Fibroblast of villous mesenchyme (primary cell): Measurements from ENCODE around the gene DNAH7. TPM values are rescaled to one million over a fixed set of nuclear protein-coding genes. Genes with fewer than 3 reads are reported as not detected.

Experiments used
- DNase-seq: peaks from one replicate; pipeline ENCODE4 v3.0.0-alpha.2; 2010; ENCODE audit warnings: low read depth
- H3K4me3 ChIP-seq: 2 replicates; pipeline ENCODE4 v1.5.1; 2011; ENCODE audit warnings: low read depth, mild to moderate bottlenecking, low read length
- total RNA-seq: library from RNA; depleted of rRNA; stranded (reverse); fragments of >200 nt; gene quantifications from 2 replicates; pipeline ENCODE4 v1.2.3, GENCODE V29; 2012
- TF ChIP-seq, protein P1 (sequence below): IDR thresholded peaks from 2 replicates; pipeline ENCODE4 v1.5.1; 2012; ENCODE audit warnings: low read depth, mild to moderate bottlenecking, low read length; ENCODE audit not compliant: insufficient read depth

DNAH7 gene
- total RNA-seq, 1 donor, result under 0.01 TPM

DNA sequence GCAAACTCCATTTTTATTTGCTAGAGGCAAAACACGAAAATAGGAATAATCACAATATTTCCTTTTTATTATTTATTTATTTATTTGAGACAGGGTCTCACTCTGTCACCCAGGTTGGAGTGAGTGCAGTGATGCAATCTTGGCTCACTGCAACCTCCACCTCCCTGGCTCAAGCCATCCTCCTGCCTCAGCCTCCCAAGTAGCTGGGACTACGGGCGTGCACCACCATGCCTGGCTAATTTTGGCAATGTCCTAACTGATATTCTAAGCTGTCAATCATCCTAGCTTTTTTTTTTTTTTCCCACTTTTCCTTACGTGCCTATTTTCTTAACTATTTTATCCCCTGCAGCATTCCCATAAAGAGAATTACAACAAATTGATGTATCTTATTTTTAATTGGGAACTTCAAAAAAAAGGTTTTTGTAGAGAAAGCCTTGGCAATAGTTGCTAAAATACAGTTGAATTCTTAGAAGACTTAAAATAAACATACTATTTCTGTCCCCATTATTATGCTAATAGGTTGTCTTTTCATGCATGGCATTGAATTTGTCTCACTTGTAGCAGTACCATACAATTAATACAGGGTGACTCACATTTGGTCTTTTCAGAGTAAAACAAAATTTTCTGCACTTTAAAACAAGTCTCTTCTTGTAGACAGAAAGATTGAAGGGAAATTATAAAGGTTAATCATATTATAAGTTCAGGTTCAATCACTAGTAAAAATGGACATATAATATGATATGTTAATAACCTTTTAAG lies 258.1 kb downstream of the DNAH7 start:
- TF ChIP-seq, protein P1, sequence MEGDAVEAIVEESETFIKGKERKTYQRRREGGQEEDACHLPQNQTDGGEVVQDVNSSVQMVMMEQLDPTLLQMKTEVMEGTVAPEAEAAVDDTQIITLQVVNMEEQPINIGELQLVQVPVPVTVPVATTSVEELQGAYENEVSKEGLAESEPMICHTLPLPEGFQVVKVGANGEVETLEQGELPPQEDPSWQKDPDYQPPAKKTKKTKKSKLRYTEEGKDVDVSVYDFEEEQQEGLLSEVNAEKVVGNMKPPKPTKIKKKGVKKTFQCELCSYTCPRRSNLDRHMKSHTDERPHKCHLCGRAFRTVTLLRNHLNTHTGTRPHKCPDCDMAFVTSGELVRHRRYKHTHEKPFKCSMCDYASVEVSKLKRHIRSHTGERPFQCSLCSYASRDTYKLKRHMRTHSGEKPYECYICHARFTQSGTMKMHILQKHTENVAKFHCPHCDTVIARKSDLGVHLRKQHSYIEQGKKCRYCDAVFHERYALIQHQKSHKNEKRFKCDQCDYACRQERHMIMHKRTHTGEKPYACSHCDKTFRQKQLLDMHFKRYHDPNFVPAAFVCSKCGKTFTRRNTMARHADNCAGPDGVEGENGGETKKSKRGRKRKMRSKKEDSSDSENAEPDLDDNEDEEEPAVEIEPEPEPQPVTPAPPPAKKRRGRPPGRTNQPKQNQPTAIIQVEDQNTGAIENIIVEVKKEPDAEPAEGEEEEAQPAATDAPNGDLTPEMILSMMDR, result no peak
- no peak for DNase-seq
- H3K4me3 ChIP-seq, result no peak overlapping the region

DNA sequence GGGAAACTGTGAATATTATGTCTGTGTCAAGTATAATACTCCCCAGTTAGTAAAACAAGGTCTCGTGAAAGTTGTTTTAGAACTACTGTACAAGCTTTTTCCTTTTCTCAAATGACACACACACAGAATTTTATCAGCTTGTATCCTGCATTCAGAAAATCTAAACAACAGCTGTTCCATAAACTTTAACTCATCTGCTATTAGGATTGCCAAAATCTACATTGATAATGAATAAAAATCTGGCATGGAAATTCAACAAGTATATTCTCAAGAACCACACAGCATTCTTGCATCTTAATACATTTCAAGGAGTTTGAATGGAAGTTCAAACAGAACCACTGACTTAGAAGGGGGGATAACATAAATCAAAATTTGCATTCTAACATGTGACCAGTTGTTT lies 260.4 kb downstream of the DNAH7 start:
- H3K4me3 ChIP-seq, result no peak overlapping the region
- peak; percentile 3 for DNase-seq
- TF ChIP-seq, protein P1, result no peak

DNA sequence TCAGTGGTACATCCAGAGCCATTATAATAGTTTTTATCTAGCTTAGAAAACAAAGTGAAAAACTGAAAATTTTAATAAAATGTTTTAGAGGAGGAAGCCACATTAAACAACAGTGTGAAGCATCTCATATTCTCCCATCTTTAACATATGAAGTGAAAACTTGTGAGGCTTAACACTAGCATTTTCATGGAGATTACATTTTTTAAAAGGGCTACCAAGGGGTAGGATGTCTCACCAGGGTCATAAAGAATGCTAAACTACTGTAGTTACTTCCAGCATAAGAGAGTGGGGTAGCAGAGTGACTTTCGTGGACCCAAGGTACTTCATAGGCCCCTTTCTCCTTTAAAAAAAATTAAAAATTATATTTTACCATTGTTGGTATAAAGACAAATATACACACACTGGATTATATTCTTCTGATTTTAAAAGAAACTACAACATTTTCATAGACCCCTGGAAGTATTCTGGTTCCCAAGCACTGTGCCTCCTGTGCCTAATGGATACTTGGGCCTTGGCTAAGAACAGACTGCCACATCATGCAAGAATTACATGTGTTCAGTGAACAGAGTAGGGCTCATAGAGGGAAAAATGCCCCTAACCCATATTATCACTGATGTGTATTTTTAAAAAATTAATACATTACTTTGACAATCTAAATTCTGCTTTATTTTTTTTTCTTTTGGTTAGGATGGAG lies 263.2 kb downstream of the DNAH7 start:
- TF ChIP-seq, protein P1, result no peak
- DNase-seq, result no peak
- H3K4me3 ChIP-seq, result no peak overlapping the region

DNA sequence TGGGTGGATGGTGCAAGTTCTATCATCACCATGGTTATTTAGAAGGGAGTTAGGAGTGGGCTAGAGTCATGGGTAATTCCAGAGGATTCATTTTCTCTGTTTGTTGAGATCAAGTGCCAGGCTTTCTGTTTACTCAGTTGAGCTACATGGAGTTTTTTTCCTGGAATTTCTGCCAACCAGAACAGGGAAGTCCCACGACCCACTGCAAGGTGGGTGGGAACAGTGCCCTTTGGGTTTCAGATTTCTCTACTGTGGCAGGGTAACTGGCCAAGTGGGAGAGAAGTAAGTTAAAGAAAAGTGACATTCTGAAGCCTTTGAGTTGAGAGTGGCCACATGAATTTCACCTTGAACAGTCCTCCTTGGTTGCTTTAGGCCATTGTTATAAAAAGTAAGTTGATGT lies 272.8 kb downstream of the DNAH7 start:
- no peak for DNase-seq
- TF ChIP-seq, protein P1, result no peak
- H3K4me3 ChIP-seq, result no peak overlapping the region

DNA sequence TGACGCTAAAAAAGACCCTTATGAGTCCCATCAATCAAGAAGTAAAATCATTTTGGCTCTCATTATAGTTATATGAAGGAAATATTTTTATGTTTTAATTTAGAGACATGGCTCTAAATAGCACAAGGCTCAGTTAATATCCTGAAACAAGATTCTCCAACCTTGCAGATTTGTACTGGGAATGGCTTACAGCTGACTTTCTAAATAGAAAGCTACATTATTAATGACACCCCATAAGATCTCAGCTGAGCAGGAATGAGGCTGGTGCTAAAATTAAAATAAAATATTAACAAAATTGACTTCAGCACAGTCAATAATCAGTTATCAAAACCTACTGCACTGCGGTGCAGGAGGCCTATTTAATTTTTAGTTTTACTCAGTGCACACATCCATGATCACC lies 274.8 kb downstream of the DNAH7 start:
- no peak for DNase-seq
- TF ChIP-seq, protein P1, result no peak
- no peak overlapping the region for H3K4me3 ChIP-seq

DNA sequence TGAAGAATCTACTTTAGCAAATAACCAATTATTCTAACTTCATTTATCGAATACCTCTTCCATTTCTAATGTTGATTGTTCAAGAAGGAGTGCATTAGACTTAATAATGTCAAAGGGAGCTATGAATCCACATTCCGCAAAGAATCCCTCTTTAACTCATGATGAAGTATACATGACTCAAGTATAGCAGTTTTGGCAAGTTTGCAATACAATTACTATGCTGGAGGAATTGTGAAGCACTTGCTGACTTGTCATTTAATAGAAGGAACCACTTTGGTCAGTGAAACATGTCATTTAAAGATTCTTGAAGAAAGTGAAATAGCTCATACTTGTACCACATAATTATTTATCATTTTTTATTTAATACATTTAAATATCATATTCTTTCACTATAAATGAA lies 286.5 kb downstream of the DNAH7 start:
- no peak overlapping the region for H3K4me3 ChIP-seq
- TF ChIP-seq, protein P1, result no peak
- no peak for DNase-seq
